ENCODE results near the gene BNC2. TPM values are rescaled to one million over a fixed set of nuclear protein-coding genes. Genes with fewer than 3 reads are reported as not detected.

Gene BNC2
- total and polyA plus RNA-seq, 2 experiments from 2014 or later: 19.3 to 20.7 TPM

DNA sequence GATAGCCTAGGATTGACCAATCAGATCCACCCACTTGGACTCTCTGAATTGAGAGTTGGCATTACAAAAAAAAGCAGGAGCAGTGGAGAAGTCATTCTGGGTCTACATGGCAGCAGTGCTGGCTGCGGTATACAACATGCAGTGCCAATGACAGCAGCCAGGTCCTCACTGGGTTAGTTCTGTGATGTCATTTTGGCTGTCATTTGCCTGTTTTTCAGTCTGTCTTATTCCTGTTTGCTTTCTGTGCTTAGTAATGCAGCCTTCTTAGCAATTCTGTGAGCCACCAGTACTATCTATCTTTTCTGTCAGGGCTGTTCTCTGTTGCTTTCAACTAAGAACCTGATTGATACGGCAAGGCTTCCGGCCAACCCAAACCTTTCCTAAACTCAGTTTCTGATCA is 471.8 kb downstream of the BNC2 start:
- H3K79me2 ChIP-seq: no peaks in the 10 kb centered on the region
- H3K27me3 ChIP-seq: no peaks in the 10 kb centered on the region
- no peaks in the 10 kb centered on the region for H3K36me3 ChIP-seq (replicated peaks; ENCODE audit: insufficient read depth, low read depth)
- H3K9me3 ChIP-seq (ENCODE audit: low read depth): no peaks in the 10 kb centered on the region
- H3K4me2 ChIP-seq: no peak overlapping the region
- no peak overlapping the region for H3K4me3 ChIP-seq
- no peak for TF ChIP-seq EZH2phosphoT487 (IDR thresholded peaks at IDR 0.05; ENCODE audit: low read depth, severe bottlenecking, unreplicated experiment)
- TF ChIP-seq EZH2 (IDR thresholded peaks at IDR 0.05; ENCODE audit: borderline replicate concordance): no peak
- no peak for TF ChIP-seq CTCF (IDR thresholded peaks at IDR 0.05; ENCODE audit: poor library complexity)
- H4K20me1 ChIP-seq (ENCODE audit: insufficient read depth, poor library complexity, severe bottlenecking): no peaks in the 10 kb centered on the region
- H3K9me2 ChIP-seq (replicated peaks; ENCODE audit: insufficient read depth): no peaks in the 10 kb centered on the region
- no peaks in the 10 kb centered on the region for H3K4me1 ChIP-seq (ENCODE audit: insufficient read depth)
- H2AFZ ChIP-seq: no peak overlapping the region
- no peak overlapping the region for H3K27ac ChIP-seq
- no peak for DNase-seq (ENCODE audit: low spot score)
- WGBS (ENCODE audit: low lambda C conversion rate, missing lambda C conversion rate): 80% methylated on average over 3 of the region's 3 CpGs

DNA sequence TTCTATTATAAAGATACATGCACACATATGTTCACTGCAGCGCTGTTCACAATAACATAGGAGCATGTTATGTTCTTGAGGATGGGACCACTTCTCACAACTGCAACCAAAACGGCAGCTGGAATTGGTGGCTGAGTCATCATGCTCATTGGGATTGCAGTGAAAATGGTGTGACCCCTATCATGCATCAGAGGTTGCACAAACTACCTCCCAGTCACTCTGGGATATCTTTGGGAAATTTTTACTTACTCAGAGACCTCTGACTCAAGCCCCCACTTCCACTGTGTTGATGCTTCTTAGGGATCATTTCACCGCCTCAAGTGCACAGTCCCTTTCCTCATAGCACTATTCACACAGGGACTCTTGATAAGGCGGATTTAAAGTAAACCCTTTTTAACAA is 474.1 kb downstream of the BNC2 start:
- H2AFZ ChIP-seq: no peak overlapping the region
- no peak overlapping the region for H3K4me2 ChIP-seq
- no peak overlapping the region for H3K4me3 ChIP-seq
- H4K20me1 ChIP-seq (ENCODE audit: insufficient read depth, poor library complexity, severe bottlenecking): no peaks in the 10 kb centered on the region
- TF ChIP-seq EZH2phosphoT487 (IDR thresholded peaks at IDR 0.05; ENCODE audit: low read depth, severe bottlenecking, unreplicated experiment): no peak
- TF ChIP-seq CTCF (IDR thresholded peaks at IDR 0.05; ENCODE audit: poor library complexity): no peak
- TF ChIP-seq EZH2 (IDR thresholded peaks at IDR 0.05; ENCODE audit: borderline replicate concordance): no peak
- H3K4me1 ChIP-seq (ENCODE audit: insufficient read depth): no peaks in the 10 kb centered on the region
- no peak overlapping the region for H3K27ac ChIP-seq
- no peaks in the 10 kb centered on the region for H3K9me3 ChIP-seq (ENCODE audit: low read depth)
- WGBS (ENCODE audit: low lambda C conversion rate, missing lambda C conversion rate): 86% methylated on average over 4 of the region's 4 CpGs
- H3K79me2 ChIP-seq: no peaks in the 10 kb centered on the region
- H3K36me3 ChIP-seq (replicated peaks; ENCODE audit: insufficient read depth, low read depth): no peaks in the 10 kb centered on the region
- H3K9me2 ChIP-seq (replicated peaks; ENCODE audit: insufficient read depth): no peaks in the 10 kb centered on the region
- DNase-seq (ENCODE audit: low spot score): no peak
- no peaks in the 10 kb centered on the region for H3K27me3 ChIP-seq

DNA sequence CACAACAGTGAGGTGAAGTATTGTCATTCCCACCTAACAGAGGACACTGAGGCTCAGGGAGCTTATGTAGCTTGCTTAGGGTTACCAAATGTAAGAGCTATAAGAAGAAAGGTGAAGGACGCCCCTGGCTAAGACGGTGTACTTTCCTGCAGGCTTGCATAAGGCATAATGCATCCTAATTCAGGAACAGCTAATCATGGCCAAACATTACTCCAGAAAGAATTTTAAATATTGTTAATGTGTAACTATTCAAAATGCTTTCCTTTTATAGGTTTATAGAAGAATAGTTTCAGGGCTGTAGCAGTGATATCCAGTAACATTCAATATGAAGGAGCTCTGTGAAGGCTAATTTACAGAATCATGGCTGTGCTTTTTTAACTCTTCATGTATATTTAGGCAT is 479.1 kb downstream of the BNC2 start:
- Histone ChIP-seq H3K4me1 (ENCODE audit: insufficient read depth) (no peaks in the 10 kb centered on the region), H3K9me2 (replicated peaks; ENCODE audit: insufficient read depth) (no peaks in the 10 kb centered on the region), H3K4me3 (no peak overlapping the region), H2AFZ (no peak overlapping the region), H3K4me2 (no peak overlapping the region), H3K27ac (no peak overlapping the region), H3K9me3 (ENCODE audit: low read depth) (no peaks in the 10 kb centered on the region), H4K20me1 (ENCODE audit: insufficient read depth, poor library complexity, severe bottlenecking) (no peaks in the 10 kb centered on the region), H3K36me3 (replicated peaks; ENCODE audit: insufficient read depth, low read depth) (no peaks in the 10 kb centered on the region), H3K79me2 (no peaks in the 10 kb centered on the region), H3K27me3 (no peaks in the 10 kb centered on the region)
- TF ChIP-seq CTCF (IDR thresholded peaks at IDR 0.05; ENCODE audit: poor library complexity) (no peak), EZH2 (IDR thresholded peaks at IDR 0.05; ENCODE audit: borderline replicate concordance) (no peak), EZH2phosphoT487 (IDR thresholded peaks at IDR 0.05; ENCODE audit: low read depth, severe bottlenecking, unreplicated experiment) (no peak)
- DNase-seq (ENCODE audit: low spot score): no peak
- WGBS (ENCODE audit: low lambda C conversion rate, missing lambda C conversion rate): 48% methylated on average over 2 of the region's 2 CpGs

GRCh38 chr9:16387382-16387781 is 483.1 kb downstream of the BNC2 start:
- no peaks in the 10 kb centered on the region for H3K36me3 ChIP-seq (replicated peaks; ENCODE audit: insufficient read depth, low read depth)
- H3K4me2 ChIP-seq: no peak overlapping the region
- no peak overlapping the region for H3K27ac ChIP-seq
- H3K9me3 ChIP-seq (ENCODE audit: low read depth): peaks cover 4% of the 10 kb centered on the region
- no peak for TF ChIP-seq EZH2phosphoT487 (IDR thresholded peaks at IDR 0.05; ENCODE audit: low read depth, severe bottlenecking, unreplicated experiment)
- TF ChIP-seq EZH2 (IDR thresholded peaks at IDR 0.05; ENCODE audit: borderline replicate concordance): no peak
- TF ChIP-seq CTCF (IDR thresholded peaks at IDR 0.05; ENCODE audit: poor library complexity): no peak
- H3K4me1 ChIP-seq (ENCODE audit: insufficient read depth): no peaks in the 10 kb centered on the region
- H4K20me1 ChIP-seq (ENCODE audit: insufficient read depth, poor library complexity, severe bottlenecking): no peaks in the 10 kb centered on the region
- H3K9me2 ChIP-seq (replicated peaks; ENCODE audit: insufficient read depth): no peaks in the 10 kb centered on the region
- DNase-seq (ENCODE audit: low spot score): no peak
- H3K79me2 ChIP-seq: no peaks in the 10 kb centered on the region
- no peak overlapping the region for H3K4me3 ChIP-seq
- 93% methylated on average over 2 of the region's 2 CpGs for WGBS (ENCODE audit: low lambda C conversion rate, missing lambda C conversion rate)
- no peaks in the 10 kb centered on the region for H3K27me3 ChIP-seq
- no peak overlapping the region for H2AFZ ChIP-seq
